Testis (tissue), 3 donors: ENCODE results near the gene ANKRD35. TPM values are rescaled to one million over a fixed set of nuclear protein-coding genes. Genes with fewer than 3 reads are reported as not detected.

Source experiments
- DNase-seq: peaks from one replicate; pipeline ENCODE4 v3.0.0-alpha.2; 2019
- H3K27ac ChIP-seq, 2 donors: fragments of 200-600 bp; sonication (generic); one replicate each; pipeline ENCODE4 v1.5.1; 2019
- H3K27me3 ChIP-seq: fragments of 200-600 bp; sonication (generic); one replicate; pipeline ENCODE4 v1.5.1; 2019
- H3K36me3 ChIP-seq: fragments of 200-600 bp; sonication (generic); one replicate; pipeline ENCODE4 v1.5.1; 2017; ENCODE audit warnings: low read depth; ENCODE audit errors: missing control alignments
- H3K4me1 ChIP-seq: fragments of 200-600 bp; sonication (generic); one replicate; pipeline ENCODE4 v1.5.1; 2019
- H3K4me3 ChIP-seq, 2 donors: fragments of 200-600 bp; sonication (generic); one replicate each; pipeline ENCODE4 v1.5.1; 2017 to 2019
- H3K9me3 ChIP-seq: fragments of 200-600 bp; sonication (generic); one replicate; pipeline ENCODE4 v1.5.1; 2017
- CTCF ChIP-seq, 3 experiments: fragments of 450-650 bp in 2 of 3; fragments of 200-600 bp in 1 of 3; sonication (generic) in 1 of 3; IDR thresholded peaks; one replicate each; pipeline ENCODE4 v1.5.1; 2016 to 2019; ENCODE audit warnings: antibody characterized with exemption in 3 of 3, mild to moderate bottlenecking in 2 of 3, moderate library complexity in 1 of 3
- POLR2A ChIP-seq: fragments of 450-650 bp; IDR thresholded peaks from one replicate; pipeline ENCODE4 v1.6.1; 2017; ENCODE audit warnings: antibody characterized with exemption, mild to moderate bottlenecking, moderate library complexity
- WGBS, 2 donors: methylation state at CpG; one replicate each; pipeline ENCODE4 v1.1.5; 2018; 5-methylcytosine and 5-hydroxymethylcytosine counted together
- intact Hi-C: fragments of 100-400 bp; cut with DNase I; formaldehyde crosslinking; loops from one replicate; pipeline ENCODE4 v1.15.1; 2023; ENCODE audit warnings: low total_unique reads
- polyA plus RNA-seq: library from polyadenylated mRNA; stranded (reverse); fragments of 350-450 nt; fragmentation: Illumina TruSeq; extraction: RNeasy Lipid Tissue Mini Kit (QIAGEN cat#74804); gene quantifications from one replicate; pipeline ENCODE4 v1.2.3, GENCODE V29; 2014; ENCODE audit warnings: low read depth, low replicate concordance; ENCODE audit not compliant: insufficient read depth
- total RNA-seq, 2 donors: library from RNA; depleted of rRNA; stranded (reverse); fragments of >200 nt; gene quantifications; one replicate each; pipeline ENCODE4 v1.2.3, GENCODE V29; 2016

Gene ANKRD35
- total and polyA plus RNA-seq, 3 donors from 2014 or later: 1.3 to 3.3 (median 1.7) TPM

- H3K9me3 ChIP-seq: no peaks in the 10 kb centered on the region
- peak; percentile 58 for DNase-seq
- H3K27ac ChIP-seq: peak overlapping the region; percentile 60 to 79
- WGBS, 2 donors: 2 to 17% methylated on average over 31 to 47 of the region's 47 CpGs
- H3K4me3 ChIP-seq: peak overlapping the region; percentile 43
- no peaks in the 10 kb centered on the region for H3K27me3 ChIP-seq
- TF ChIP-seq CTCF (IDR thresholded peaks at IDR 0.05) (no peak), POLR2A (no peak)
- H3K4me1 ChIP-seq: peaks cover 18% of the 10 kb centered on the region
- intact Hi-C loops: no loop called here
- no peaks in the 10 kb centered on the region for H3K36me3 ChIP-seq
These were observed 13.4 kb downstream of the ANKRD35 start for GRCh38 chr1:145871994-145872924.

- Histone ChIP-seq H3K27ac (no peak overlapping the region), H3K27me3 (no peaks in the 10 kb centered on the region), H3K36me3 (no peaks in the 10 kb centered on the region), H3K4me3 (no peak overlapping the region), H3K9me3 (no peaks in the 10 kb centered on the region), H3K4me1 (peaks cover 18% of the 10 kb centered on the region)
- DNase-seq: no peak
- intact Hi-C loops: no loop called here
- TF ChIP-seq CTCF (IDR thresholded peaks at IDR 0.05): no peak
- TF ChIP-seq POLR2A: no peak
- 51 to 52% methylated on average over 4 of the region's 4 CpGs for WGBS, 2 donors
These were observed 17.4 kb downstream of the ANKRD35 start for GRCh38 chr1:145868232-145868631.

- H3K9me3 ChIP-seq: no peaks in the 10 kb centered on the region
- no peak for DNase-seq
- no peak overlapping the region for H3K27ac ChIP-seq
- no peak for TF ChIP-seq POLR2A
- TF ChIP-seq CTCF (IDR thresholded peaks at IDR 0.05): no peak
- 79 to 82% methylated on average over 5 of the region's 5 CpGs for WGBS, 2 donors
- intact Hi-C loops: no loop called here
- H3K4me3 ChIP-seq: no peak overlapping the region
- H3K27me3 ChIP-seq: no peaks in the 10 kb centered on the region
- H3K4me1 ChIP-seq: peaks cover 12% of the 10 kb centered on the region
- no peaks in the 10 kb centered on the region for H3K36me3 ChIP-seq
These were observed 22.2 kb downstream of the ANKRD35 start for GRCh38 chr1:145863282-145864018.

DNA sequence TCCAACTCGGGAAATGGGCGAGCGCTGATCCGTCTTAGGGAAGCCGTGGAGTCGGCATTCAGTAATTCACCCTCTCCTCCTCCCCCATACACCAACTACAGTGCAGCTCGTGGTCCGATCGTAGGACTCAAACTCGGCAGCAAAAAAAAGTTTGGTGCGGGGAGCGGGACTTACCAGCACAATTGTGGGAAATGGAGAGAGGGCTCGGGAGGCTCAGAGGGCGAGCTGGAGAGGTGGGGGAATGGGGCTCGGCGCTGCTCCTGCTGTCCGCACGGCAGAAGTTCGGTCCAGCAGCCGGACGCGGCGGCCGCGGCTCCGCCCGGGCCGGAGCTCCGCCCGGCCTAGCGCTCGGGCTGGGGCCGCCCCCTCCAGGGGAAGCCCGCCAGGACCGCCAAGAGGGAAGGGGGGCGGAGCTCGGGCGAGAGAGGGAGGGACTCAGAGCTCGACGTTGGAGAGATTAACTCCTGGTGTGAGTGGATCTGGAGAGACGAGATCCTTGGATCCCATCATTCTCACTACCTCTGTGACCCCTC, 26.1 kb downstream of the ANKRD35 start:
- 0 to 1% methylated on average over 32 to 38 of the region's 41 CpGs for WGBS, 2 donors
- peak; percentile 91 for DNase-seq
- H3K27me3 ChIP-seq: no peaks in the 10 kb centered on the region
- H3K27ac ChIP-seq: peak overlapping the region; percentile 88 to 91
- intact Hi-C loops: no loop called here
- H3K9me3 ChIP-seq: no peaks in the 10 kb centered on the region
- H3K4me1 ChIP-seq: peaks cover 13% of the 10 kb centered on the region
- TF ChIP-seq CTCF (IDR thresholded peaks at IDR 0.05) (no peak), POLR2A (no peak)
- peak overlapping the region; percentile 82 to 85 for H3K4me3 ChIP-seq
- no peaks in the 10 kb centered on the region for H3K36me3 ChIP-seq
